ENCODE results near the gene CDK6.
"Not testable (repeated sequence)": the region's sequence is repeated elsewhere in the genome, so short reads cannot be mapped to it uniquely, and the experiment has no call there.

CDK6 gene

DNA sequence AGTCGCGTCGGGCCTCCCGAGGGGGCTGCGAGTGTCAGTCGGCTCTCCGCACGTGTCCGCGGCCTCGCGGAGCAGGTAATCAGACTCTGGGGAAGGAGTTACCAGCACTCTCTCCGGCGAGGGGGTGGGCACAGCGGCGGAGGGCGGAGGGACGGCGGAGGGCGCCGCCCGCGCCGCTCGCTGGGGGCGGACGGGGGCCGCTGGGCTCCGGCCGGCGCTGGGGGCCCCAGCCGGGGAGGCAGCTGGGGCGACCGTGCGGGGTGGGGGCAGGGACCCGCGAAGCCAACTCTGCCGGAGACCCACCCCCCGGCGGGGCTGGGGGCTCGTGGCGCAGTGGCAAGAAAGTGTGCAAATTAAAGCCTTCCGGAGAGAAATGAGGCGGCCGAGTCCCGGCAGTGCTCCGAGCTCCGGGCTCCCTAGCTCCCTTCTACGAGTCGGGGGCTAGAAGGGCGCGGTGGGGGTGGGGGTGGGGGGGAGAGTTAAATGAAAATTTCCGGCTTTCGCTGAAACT is at the start of gene CDK6:
CDK6 (minus strand) TSS at position 85 of the 511 bp plus-strand sequence. CDS start 3,250 bp downstream, outside the sequence.
- DNase-seq (ENCODE audit: low read depth) = peak; percentile 61

GRCh38 chr7:92886039-92886438 is 49.7 kb upstream of the CDK6 start:
- not testable (repeated sequence) for DNase-seq (ENCODE audit: low read depth)

GRCh38 chr7:92884218-92884617 is 47.8 kb upstream of the CDK6 start:
- DNase-seq (ENCODE audit: low read depth) = no peak

- DNase-seq (ENCODE audit: low read depth) = no peak
These were observed 46.4 kb upstream of the CDK6 start for GRCh38 chr7:92882760-92883159.

GRCh38 chr7:92881091-92881485 is 44.7 kb upstream of the CDK6 start:
- no peak for DNase-seq (ENCODE audit: low read depth)

DNA sequence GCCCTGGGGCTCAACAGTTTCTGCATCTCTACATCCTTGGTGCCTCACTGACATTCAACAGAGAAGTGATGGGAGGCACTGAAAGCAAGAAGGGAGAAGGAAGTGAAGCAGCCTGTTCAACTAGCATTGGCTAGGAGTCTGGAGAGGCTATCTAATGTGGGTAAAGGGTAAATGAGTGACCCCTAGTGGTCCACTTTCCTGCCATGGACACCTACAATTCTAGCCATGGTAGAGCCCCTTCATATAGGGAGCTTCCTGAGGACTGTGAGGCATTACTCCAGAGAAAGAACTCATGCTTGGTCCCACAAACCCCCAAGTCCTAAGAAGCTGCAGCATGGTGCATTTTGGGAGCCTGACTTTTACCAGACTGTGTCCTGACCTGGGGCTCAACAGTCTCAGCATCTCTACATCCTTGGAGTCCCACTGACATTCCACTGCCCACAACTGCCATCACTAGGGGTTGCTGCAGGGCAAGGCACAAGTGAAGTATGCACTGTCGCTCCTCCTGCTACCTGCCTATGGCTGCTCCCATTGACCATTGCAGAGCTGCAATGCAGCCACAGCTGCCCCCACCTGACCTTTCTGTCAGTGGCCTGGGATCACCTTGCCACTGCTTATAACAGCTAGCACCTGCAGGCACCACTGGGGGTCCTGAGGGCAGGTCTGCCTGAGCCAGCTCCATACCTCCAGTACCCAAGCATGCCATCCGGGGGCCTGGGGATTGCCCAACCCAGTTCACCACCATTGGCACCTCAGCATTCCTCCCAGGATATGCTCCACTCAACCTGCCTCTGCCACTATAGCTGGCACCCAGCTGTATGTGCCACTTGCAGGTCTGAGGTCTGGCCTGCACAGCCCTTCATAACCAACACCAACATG is 44.1 kb upstream of the CDK6 start:
- DNase-seq (ENCODE audit: low read depth) = peak; percentile 66

DNA sequence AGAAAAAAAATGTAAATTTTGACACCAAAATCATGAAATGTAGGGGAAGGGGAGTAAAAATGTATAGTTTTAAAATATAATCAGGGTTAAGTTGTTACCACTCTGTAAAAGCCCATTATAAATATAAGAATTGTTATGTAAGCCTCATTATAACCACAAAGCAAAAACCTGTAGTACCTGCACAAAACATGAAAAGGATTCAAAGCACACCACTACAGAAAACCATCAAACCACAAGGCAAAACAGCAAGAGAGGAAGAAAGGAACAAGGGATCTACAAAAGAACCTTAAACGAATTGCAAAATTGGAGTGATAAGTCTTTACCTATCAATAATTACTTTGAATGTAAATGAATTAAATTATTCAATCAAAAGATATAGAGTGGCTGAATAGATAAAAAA is 41.0 kb upstream of the CDK6 start:
- no peak for DNase-seq (ENCODE audit: low read depth)

DNA sequence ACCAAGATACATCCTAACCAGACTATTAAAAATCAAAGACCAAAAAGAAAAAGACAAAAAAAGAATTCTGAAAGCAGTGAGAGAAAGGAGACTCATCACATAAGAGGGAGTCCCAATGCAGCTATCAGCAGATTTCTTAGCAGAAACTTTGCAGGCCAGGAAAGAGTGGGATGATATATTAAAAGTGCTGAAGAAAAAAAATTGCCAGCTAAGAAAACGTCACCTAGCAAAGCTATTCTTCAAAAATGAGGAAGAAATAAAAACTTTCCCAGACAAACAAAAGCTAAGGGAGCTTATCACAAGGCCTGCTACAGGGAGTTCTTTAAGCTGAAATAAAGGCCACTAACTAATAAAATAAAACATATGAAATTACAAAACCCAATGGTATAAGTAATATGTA is 40.5 kb upstream of the CDK6 start:
- no peak for DNase-seq (ENCODE audit: low read depth)

- peak; percentile 58 for DNase-seq (ENCODE audit: low read depth)
These were observed 39.3 kb upstream of the CDK6 start for GRCh38 chr7:92875719-92876118.

GRCh38 chr7:92875173-92875572 is 38.8 kb upstream of the CDK6 start:
- DNase-seq (ENCODE audit: low read depth) = no peak

DNA sequence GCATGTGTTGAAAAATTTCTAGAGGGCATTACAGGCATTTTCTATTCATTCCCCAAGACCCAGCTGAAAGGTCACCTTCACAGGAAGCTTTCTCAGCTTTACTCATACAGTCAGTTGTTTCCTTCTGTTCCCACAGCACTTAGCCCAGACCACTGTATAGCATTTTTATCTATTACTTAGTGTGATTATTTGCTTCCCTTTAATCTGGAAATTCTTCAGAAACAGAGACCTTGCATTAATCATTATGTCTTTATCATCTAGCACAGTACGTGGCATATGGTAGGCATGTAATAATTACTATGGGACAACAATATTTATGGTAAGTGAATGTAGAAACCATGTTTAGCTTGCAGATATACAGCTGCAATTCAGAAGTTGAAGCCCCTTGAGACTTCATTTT is 38.2 kb upstream of the CDK6 start:
- DNase-seq (ENCODE audit: low read depth) = peak; percentile 55

DNA sequence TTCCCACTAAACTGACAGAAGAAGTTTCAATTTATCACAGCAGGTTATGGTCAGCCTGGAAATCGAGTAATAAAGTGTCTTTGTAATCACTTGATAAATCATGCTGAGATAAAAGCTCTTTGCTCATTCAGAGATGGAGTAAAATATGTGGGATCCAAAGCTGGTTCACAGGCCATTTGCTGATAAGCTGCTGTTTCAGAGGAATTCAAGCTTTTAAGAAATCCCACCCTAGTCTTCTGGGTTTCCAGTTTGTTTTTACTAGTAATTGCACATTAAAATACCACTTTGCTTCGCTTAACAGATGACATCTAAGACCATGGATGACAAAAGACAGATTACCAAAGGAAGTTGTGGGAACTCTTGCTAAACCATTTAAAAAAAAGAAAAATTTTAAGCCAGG is 37.4 kb upstream of the CDK6 start:
- DNase-seq (ENCODE audit: low read depth) = peak; percentile 84

- no peak for DNase-seq (ENCODE audit: low read depth)
These were observed 36.3 kb upstream of the CDK6 start for GRCh38 chr7:92872701-92873100.

DNA sequence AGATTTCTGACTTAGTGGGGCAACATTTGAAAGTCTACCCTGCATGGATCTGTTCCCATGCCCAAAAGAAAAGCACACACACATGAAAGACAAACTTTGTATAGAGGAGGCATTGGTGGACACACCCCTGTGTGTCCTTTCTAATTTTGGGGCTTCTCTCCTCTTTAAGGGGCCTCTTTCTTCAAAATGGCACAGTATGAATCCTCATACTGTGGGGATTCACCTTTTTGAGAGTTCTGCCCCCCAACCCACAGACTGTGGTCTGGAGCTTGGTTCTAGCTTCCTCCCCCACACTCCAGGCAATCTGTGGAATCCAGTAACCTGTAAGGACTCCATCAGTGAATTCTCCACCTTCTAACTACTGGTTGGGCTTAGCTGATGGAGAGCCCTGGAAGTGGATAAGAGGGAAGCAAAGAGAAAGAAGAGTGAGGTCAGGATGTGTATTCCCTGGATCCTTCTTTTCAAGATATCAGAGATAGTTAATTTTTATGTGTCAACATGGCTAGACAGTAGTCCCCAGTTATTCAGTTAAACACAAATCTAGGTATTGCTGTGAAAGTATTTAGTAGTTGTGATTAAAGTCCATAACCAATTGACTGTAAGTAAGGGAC is 32.4 kb upstream of the CDK6 start:
- DNase-seq (ENCODE audit: low read depth) = no peak

- not testable (repeated sequence) for DNase-seq (ENCODE audit: low read depth)
These were observed 27.8 kb upstream of the CDK6 start for GRCh38 chr7:92864169-92864568.

DNA sequence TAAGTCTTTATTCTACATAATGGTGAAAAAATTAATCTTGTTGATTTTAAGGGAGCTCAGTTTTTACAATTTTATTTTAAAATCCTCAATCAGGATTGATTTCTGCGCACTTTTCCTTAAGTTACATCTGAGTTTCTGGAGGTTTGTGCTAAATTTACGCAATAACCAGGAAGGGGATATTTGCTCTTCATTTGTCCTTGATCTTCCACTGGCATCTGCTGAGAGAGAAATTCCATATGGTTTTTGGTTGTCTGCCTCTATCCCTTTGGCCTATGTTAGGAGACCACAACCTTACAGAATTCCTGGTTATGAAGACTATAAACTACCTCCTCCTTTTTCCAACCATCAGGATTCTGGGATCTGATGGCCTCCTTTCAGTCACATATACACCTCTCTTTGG is 20.1 kb upstream of the CDK6 start:
- no peak for DNase-seq (ENCODE audit: low read depth)

DNA sequence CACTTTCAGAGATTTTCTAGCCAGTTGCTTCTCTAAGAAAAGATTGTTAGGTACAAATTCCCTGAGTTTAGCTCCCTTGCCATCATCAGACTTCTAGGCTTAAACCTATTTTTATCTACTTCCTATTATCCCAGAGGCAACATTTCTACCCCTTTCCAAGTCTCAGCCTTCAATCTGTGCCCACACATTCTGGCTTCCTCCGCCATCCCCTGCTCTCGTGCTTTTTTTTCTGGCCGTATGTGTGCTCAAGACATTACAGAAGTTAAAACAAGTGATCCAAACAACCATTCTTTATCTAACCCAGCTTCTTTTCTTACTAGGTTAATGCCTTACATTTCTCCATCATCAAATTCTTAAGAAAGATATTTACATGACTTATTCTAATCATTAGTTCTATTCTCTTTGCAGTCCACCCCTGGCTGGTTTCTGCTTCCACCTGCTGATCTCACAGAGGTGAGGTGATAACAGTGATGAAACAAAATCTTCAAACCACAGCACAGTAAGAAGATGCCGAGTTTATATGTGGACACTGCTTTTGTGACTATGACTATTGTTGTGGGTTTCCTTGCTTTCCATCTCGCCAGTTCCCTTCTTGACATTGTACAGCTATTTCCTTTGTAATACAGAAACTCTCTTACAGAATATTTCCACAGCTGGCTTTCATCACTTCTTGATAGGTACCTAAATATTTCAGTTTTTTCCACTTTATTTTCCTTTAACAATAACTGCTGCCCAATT is 18.3 kb upstream of the CDK6 start:
- DNase-seq (ENCODE audit: low read depth) = no peak

- DNase-seq (ENCODE audit: low read depth) = peak; percentile 54
These were observed 15.4 kb upstream of the CDK6 start for GRCh38 chr7:92851732-92852131.

DNA sequence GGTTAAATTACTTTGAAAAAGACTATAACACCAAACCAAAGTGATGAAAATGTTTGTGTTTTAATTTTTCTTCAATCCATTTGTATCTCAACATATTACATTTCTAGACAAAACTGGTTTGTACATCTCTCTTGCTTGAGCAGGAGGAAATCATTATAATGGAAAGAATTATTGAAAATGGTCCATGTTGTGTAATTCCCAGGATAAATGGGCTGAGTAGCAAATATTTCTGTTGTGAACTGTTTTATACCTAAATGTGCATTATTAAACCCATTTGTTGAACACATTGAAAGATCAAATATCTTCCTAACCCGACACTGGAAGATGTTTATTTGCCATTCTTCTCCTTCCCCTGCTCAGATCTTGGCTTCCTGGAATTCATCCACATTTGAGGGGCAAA is 14.1 kb upstream of the CDK6 start:
- no peak for DNase-seq (ENCODE audit: low read depth)

GRCh38 chr7:92849322-92849721 is 12.9 kb upstream of the CDK6 start:
- no peak for DNase-seq (ENCODE audit: low read depth)

GRCh38 chr7:92848851-92849250 is 12.5 kb upstream of the CDK6 start:
- no peak for DNase-seq (ENCODE audit: low read depth)

- DNase-seq (ENCODE audit: low read depth) = no peak
These were observed 12.1 kb upstream of the CDK6 start for GRCh38 chr7:92848441-92848840.

- no peak for DNase-seq (ENCODE audit: low read depth)
These were observed 10.9 kb upstream of the CDK6 start for GRCh38 chr7:92847305-92847704.

Measured in amniotic epithelial cell (primary cell).